HG02885 (cell line): ENCODE measurements around the gene SLC43A2.

Experiments used
- ATAC-seq: cut with Tn5 transposase; IDR thresholded peaks from one replicate; pipeline ENCODE4 v1.9.1; 2021; ENCODE audit warnings: mild to moderate bottlenecking; ENCODE audit not compliant: unreplicated experiment, poor library complexity

Gene SLC43A2

DNA sequence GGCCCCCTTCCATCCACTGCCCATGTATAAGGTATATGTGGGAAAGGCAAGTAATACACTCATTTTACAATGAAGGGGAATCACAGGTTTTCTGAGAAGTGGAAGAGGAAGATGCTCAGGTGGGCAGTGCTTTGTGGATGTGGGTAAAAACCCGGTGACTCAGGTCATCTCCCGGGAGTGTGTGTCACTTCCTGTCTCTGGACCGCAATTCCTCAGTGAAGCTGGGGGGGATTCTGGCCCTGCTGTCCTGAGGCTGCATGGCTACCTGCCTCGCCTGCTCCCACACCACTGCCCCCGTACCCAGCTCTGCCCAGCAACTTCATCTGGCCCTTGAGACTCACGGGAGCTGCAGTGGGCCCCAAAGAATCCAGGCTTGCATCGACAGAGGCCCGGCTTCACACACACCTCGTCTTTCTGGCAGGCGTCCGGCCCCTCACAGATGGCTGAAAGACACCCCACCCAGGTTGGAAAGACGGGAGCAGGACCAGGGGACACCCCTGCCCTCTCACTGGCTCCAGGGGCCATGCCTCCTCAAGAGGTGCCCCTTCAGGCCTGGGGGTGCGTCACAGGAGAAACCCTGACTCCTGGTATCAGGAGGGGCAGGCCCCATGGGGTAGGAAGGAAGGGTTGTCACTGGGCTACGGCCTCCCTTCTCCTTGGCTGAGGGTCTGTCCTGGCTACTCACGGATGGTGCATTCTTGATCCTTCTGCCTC, 16.0 kb upstream of the SLC43A2 start:
- no peak for ATAC-seq

DNA sequence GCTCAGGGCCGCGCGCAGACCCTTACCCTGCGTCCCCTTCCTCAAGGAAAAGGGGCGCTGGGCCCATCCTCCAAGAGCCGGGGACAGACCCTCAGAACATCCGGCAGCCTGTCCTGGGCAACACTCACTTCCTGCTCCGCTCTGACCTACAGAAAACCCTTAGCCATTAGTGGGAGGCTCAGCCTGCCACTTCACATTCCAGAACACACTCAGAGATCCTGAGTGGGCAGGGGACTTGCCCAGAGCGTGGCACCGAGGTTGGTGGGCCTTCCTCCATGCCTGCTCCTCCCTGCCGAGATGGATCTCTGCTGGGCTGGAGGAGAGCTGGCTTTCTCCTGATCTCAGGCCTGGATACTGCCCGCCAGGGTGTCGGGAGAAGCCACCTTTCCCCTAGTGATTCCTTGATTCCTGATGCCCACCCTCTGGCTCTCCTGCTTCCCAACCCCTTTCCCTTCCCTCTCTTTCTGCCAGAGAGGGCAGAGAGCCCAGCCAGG, 15.4 kb upstream of the SLC43A2 start:
- no peak for ATAC-seq

DNA sequence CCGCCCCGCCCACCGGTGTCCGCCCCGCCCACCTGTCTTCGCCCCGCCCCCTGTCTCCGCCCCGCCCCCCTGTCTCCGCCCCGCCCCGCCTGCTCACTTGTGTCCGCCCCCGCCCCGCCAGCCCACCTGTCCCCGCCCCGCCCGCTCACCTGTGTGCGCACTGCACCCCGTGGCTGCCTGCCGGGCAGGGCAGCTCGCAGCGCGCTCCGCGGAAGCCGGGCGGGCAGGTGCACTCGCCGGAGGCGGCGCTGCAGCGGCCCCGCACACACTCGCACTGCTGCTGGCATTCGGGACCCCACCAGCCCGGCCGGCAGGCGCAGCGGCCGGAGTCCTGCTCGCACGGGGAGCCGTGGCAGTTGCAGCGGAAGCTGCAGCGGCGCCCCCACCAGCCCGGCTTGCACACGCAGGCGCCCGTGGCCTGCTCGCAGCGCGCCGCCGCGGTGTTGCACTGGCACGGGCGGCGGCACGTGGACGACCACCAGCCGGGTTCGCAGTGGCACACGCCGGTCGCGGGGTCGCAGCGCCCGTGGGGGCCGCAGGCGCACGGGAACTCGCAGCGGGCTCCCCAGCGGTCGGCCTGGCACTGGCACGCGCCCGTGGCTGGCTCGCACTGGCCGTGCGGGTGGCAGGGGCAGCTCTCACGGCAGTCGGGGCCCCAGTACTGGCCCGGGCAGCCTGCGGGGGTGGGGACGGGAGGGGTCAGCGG, 14.8 kb upstream of the SLC43A2 start:
- ATAC-seq: peak; percentile 39

DNA sequence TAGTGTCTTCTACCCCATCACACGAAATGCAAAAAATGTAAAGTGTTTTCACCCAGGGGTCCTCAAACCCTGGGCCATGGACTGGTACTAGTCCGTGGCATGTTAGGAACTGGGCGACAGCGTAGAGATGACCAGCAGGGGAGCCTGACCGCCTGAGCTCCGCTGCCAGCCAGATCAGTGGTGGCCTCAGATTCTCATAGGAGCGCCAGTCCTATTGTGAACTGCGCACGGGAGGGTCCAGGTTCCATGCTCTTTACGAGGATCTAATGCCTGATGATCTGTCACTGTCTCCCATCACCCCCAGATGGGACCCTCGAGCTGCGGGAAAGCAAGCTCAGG, 12.4 kb upstream of the SLC43A2 start:
- no peak for ATAC-seq

DNA sequence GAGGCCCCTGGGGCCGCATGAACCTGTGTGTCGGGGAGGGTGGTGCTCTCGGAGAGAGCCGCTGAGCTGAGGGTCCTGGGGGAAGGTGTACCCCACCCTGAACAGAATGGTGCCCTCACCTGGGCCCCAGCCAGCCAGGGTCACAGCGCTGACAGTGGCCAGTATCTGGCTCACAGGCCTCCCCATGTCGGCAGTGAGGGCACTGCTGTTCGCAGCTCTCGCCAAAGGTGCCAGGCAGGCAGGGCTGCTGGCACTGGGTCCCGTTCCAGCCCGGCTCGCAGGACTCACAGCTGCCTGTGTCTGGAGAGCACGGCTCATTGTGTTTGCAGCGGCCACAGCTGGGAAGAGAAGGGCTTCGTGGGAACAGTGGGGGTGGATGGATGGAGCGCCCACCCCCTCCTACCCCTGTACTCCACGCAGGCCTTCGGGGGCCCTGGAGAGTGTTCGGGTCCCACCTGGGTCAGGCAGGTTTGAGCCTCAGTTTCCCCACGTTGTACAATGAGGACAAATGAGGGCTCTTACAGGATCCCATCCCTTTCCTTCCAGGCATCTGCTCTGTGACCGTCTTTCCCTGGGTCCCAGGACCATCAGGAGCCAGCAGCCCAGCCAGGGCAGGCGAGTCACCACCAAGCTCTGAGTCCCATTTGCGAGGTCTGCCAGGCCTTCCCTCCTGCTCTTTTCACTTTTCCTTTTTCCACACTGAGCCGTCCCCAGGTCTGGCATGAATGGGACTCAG, 11.9 kb upstream of the SLC43A2 start:
- no peak for ATAC-seq

GRCh38 chr17:1639549-1640180, 11.0 kb upstream of the SLC43A2 start:
- no peak for ATAC-seq

- no peak for ATAC-seq
These were observed 10.1 kb upstream of the SLC43A2 start for GRCh38 chr17:1638624-1639300.

DNA sequence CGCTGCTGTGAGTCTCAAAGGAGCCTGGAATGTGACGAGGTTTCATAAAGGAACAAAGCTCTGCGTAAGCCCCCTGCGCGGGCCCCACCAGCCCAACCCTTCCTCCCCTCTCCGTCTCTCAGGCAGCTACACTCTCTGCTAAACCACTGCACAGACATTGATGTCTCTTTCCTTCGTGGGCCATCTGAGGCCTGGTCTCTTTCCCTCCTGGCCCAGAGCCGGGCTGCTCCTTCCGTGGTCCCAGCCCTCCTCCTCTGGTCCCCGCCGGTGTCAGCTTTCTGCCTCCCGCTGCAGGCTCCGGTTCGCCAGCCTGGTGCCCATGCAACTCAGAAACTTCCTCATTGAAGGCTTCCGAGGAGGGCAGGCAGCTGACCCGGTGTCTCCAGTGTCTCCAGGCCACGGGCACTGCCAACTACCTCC, 9.5 kb upstream of the SLC43A2 start:
- no peak for ATAC-seq

- ATAC-seq: no peak
These were observed 8.2 kb upstream of the SLC43A2 start for GRCh38 chr17:1636732-1637285.

GRCh38 chr17:1635675-1636465, 7.2 kb upstream of the SLC43A2 start:
- ATAC-seq: no peak

GRCh38 chr17:1634841-1635650, 6.4 kb upstream of the SLC43A2 start:
- no peak for ATAC-seq

DNA sequence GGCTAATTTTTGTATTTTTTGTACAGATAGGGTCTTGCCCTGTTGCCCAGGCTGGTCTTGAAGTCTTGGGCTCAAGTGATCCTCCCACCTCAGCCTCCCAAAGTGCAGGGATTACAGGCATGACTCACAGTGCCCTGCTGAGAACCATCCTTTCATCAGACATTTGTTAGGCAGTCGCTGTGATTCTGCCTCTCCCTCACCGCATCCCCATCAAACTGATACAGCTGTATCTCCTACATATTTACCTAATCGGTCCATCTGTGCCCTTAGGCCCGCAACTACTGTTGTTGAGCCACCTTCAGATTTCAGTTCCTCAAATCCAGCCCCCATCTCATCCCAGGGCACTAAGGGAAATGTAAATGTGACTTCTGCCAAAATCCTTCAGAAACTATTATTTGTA, 2.0 kb upstream of the SLC43A2 start:
- no peak for ATAC-seq

DNA sequence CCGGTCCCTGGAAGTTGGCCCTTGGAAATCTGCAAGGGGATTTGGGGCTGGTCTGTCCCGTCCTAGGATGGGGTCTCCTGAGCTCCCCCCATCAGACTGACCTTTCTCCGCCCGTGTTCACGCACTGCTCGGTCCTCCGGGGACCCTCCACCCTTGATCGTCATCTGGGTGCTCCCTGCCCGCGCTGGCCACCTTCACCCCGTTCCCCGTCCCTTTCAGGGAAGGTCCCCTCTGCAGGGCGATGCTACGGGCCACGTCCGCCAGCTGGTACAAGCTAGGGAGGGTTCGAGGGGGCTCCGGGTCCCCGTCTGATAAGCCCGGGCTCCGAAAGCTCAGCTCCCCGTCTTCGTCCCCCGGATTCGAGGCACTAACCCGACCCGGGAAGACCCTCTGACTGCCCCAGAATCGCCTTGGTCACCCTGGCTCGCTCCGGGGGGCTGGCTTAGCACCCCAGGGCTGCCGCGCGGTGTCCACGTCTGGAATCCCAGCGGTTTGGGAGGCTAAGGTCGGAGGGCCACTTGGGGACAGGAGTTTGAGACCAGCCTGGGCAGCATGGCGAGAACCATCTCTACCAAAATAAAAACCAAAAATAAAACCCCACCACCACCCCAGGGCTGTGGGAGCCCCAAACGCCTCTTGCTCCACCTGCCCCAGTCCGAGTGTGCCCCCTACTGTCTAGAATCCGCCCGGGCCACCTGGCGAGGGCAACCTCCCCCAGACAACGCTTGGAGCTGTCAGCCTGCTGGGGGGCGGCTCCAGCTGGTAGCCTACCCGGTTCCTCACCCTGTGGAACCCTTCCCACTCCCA, 1.1 kb upstream of the SLC43A2 start:
- ATAC-seq: no peak

DNA sequence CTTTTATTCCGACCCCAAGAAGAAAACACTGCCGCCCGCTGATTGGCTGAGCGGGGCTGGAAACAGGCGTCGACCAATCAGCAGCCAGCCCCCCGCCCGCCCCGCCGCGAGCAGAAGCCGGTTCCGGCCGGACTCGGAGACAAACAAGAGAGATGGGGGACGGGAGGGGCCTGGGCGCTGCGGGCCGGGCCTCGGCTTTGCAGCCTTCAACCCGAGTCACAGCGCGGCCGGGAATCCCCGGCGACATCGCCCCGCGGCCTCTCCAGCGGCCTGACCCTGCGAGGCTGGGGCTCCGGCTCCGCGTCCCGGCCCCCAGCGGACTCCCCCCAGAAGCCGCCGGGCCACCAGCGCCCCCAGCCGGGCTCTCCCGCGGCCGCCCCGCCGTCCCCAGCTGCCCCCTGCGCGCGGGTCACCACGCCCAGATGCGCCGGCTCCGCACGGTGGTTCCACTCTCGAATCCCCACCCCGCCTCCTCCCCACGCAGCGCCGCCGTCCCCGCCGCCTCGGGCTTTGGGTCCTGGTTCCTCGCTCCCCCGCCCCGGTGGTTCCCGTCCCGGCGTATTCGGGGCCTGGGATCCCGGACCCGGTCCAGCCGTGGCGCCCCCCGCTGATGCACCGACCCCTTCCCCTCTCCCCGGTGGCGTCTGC, 346 bp upstream of the SLC43A2 start:
- peak; percentile 60 for ATAC-seq

- no peak for ATAC-seq
These were observed 1.3 kb downstream of the SLC43A2 start for GRCh38 chr17:1627182-1627981.

GRCh38 chr17:1626333-1626732, 2.3 kb downstream of the SLC43A2 start:
- ATAC-seq: no peak
